B cell (primary cell): ENCODE results near the gene MUC5AC. TPM values are rescaled to one million over a fixed set of nuclear protein-coding genes. Genes with fewer than 3 reads are reported as not detected.

ENCODE experiments used
- ATAC-seq: fragments of 200-7000 bp; cut with Tn5 transposase; one replicate; pipeline ENCODE4 v1.10.0; 2021; ENCODE audit warnings: low read depth, mild to moderate bottlenecking, moderate number of reproducible peaks, moderate library complexity
- CTCF ChIA-PET: fragments of 350-600 bp; sonication (Branson Sonifier 250); formaldehyde crosslinking; loops from one replicate; lab custom pipeline; 2021; ENCODE audit warnings: antibody characterized with exemption, inconsistent platforms; lab: Charles Lee
- POLR2A ChIA-PET: fragments of 350-600 bp; sonication (Branson Sonifier 250); formaldehyde crosslinking; loops from one replicate; lab custom pipeline; 2021; ENCODE audit warnings: antibody characterized with exemption; lab: Charles Lee
- DNase-seq: peaks from one replicate; pipeline ENCODE4 v3.0.0; 2013
- H2AFZ ChIP-seq: 2 replicates; pipeline ENCODE4 v1.6.1; 2012; ENCODE audit warnings: mild to moderate bottlenecking, low read depth, low read length; ENCODE audit not compliant: insufficient read depth, poor library complexity, severe bottlenecking
- H3K27ac ChIP-seq, 2 donors: 1 replicate in 1 of 2; 2 replicates in 1 of 2; pipeline ENCODE4 v1.5.1; 2012 to 2013; ENCODE audit warnings: low read length in 2 of 2, mild to moderate bottlenecking in 2 of 2, moderate library complexity in 1 of 2
- H3K27me3 ChIP-seq, 4 experiments: fragments of 200-600 bp in 1 of 4; sonication (generic) in 1 of 4; replicated peaks in 1 of 4; 1 replicate in 2 of 4; 2 replicates in 2 of 4; pipeline versions ENCODE4 v1.6.1 to v1.7.0; 2013 to 2016; ENCODE audit warnings: low read length in 3 of 4, mild to moderate bottlenecking in 2 of 4, mixed read lengths in 1 of 4, moderate library complexity in 1 of 4; ENCODE audit not compliant: insufficient read depth in 4 of 4, control insufficient read depth in 3 of 4; ENCODE audit errors: control extremely low read depth in 1 of 4
- H3K36me3 ChIP-seq, 2 experiments: replicated peaks in 1 of 2; 1 replicate in 1 of 2; 2 replicates in 1 of 2; pipeline versions ENCODE4 v1.6.1 to v1.7.1; 2013; ENCODE audit warnings: low read length in 1 of 2; ENCODE audit not compliant: insufficient read depth in 2 of 2, control insufficient read depth in 1 of 2; ENCODE audit errors: control extremely low read depth in 1 of 2, extremely low read depth in 1 of 2
- H3K4me1 ChIP-seq, 2 donors: fragments of 200-600 bp in 1 of 2; sonication (generic) in 1 of 2; 1 replicate in 1 of 2; 2 replicates in 1 of 2; pipeline versions ENCODE4 v1.5.1 to v1.6.1; 2013 to 2017; ENCODE audit warnings: low read length in 2 of 2; ENCODE audit not compliant: control insufficient read depth in 2 of 2, insufficient read depth in 2 of 2
- H3K4me2 ChIP-seq: replicated peaks from 2 replicates; pipeline ENCODE3; 2012; ENCODE audit warnings: mild to moderate bottlenecking, low read depth, low read length; ENCODE audit not compliant: poor library complexity, severe bottlenecking
- H3K4me3 ChIP-seq, 5 experiments: fragments of 200-600 bp in 1 of 5; sonication (generic) in 1 of 5; 1 replicate in 3 of 5; 2 replicates in 2 of 5; pipeline versions ENCODE4 v1.5.1 to v1.7.0; 2011 to 2016; ENCODE audit warnings: low read length in 4 of 5, mild to moderate bottlenecking in 4 of 5, low read depth in 2 of 5, control low read depth in 1 of 5, moderate library complexity in 1 of 5; ENCODE audit not compliant: insufficient read depth in 1 of 5; ENCODE audit errors: control extremely low read depth in 1 of 5, extremely low read depth in 1 of 5
- H3K79me2 ChIP-seq: fragments of 200-600 bp; sonication (generic); one replicate; pipeline ENCODE4 v1.6.0; 2016; ENCODE audit warnings: low read length; ENCODE audit not compliant: control insufficient read depth, insufficient read depth
- H3K9ac ChIP-seq: fragments of 200-600 bp; sonication (generic); 2 replicates; pipeline ENCODE4 v1.6.1; 2017; ENCODE audit warnings: mild to moderate bottlenecking, low read length, moderate library complexity
- H3K9me3 ChIP-seq, 3 donors: one replicate each; pipeline versions ENCODE4 v1.6.1 to v1.7.1; 2013; ENCODE audit warnings: low read length in 2 of 3; ENCODE audit not compliant: control insufficient read depth in 2 of 3, insufficient read depth in 1 of 3; ENCODE audit errors: control extremely low read depth in 1 of 3
- H4K20me1 ChIP-seq: 2 replicates; pipeline ENCODE4 v1.6.0; 2012; ENCODE audit warnings: mild to moderate bottlenecking, low read length; ENCODE audit not compliant: insufficient read depth, control insufficient read depth, poor library complexity, severe bottlenecking
- H3K27ac Mint-ChIP-seq: one replicate; pipeline ENCODE4 v1.8.0; 2021; ENCODE audit warnings: mixed read lengths
- H3K27me3 Mint-ChIP-seq: one replicate; pipeline ENCODE4 v1.8.0; 2021; ENCODE audit warnings: mixed read lengths
- H3K4me1 Mint-ChIP-seq: one replicate; pipeline ENCODE4 v1.8.0; 2021; ENCODE audit warnings: mixed read lengths
- H3K4me3 Mint-ChIP-seq: one replicate; pipeline ENCODE4 v1.8.0; 2021; ENCODE audit warnings: mixed read lengths
- H3K9me3 Mint-ChIP-seq: one replicate; pipeline ENCODE4 v1.8.0; 2022; ENCODE audit warnings: mixed read lengths; ENCODE audit not compliant: insufficient read depth
- CTCF ChIP-seq: fragments of 200-600 bp; IDR thresholded peaks from one replicate; pipeline ENCODE4 v1.8.0; 2022; ENCODE audit warnings: antibody characterized with exemption, mild to moderate bottlenecking
- EZH2 ChIP-seq: IDR thresholded peaks from 2 replicates; pipeline ENCODE4 v1.6.1; 2012; ENCODE audit warnings: borderline replicate concordance, low read depth, mild to moderate bottlenecking, moderate library complexity, low read length; ENCODE audit not compliant: insufficient read depth, poor library complexity, severe bottlenecking
- WGBS: methylation state at CpG from one replicate; pipeline ENCODE4 v1.1.5; 2013; ENCODE audit warnings: missing lambda C conversion rate; ENCODE audit not compliant: insufficient coverage; 5-methylcytosine and 5-hydroxymethylcytosine counted together
- intact Hi-C: fragments of 100-400 bp; cut with micrococcal nuclease; formaldehyde crosslinking; loops from one replicate; pipeline ENCODE4 v1.10.0; 2022
- polyA plus RNA-seq: library from polyadenylated mRNA; depleted of rRNA; stranded (reverse); fragments of >200 nt; gene quantifications from 2 replicates; pipeline ENCODE4 v1.2.3, GENCODE V29; 2012
- total RNA-seq, 2 donors: library from RNA; stranded (reverse); fragments of 120-200 nt in 1 of 2; gene quantifications; 1 replicate in 1 of 2; 2 replicates in 1 of 2; pipeline versions ENCODE4 v1.2.3 to v1.2.4, GENCODE V29; 2013 to 2022

The MUC5AC gene
- total and polyA plus RNA-seq, 2 donors (not counting 1 experiment from before 2014, with no cell fraction given): not detected

GRCh38 chr11:1174441-1175370 is 17.0 kb downstream of the MUC5AC start:
- no peaks in the 10 kb centered on the region for H3K27me3 ChIP-seq
- TF ChIP-seq EZH2 (no peak), CTCF (no peak)
- no peak for DNase-seq
- no peak overlapping the region for H3K27ac ChIP-seq
- no peaks in the 10 kb centered on the region for H4K20me1 ChIP-seq
- H3K4me3 ChIP-seq: no peak overlapping the region
- CTCF ChIA-PET: no interaction called here
- Mint-ChIP-seq H3K9me3 (no peaks in the 10 kb centered on the region), H3K27ac (no peak overlapping the region), H3K4me3 (no peak overlapping the region), H3K27me3 (no peaks in the 10 kb centered on the region), H3K4me1 (no peaks in the 10 kb centered on the region)
- peaks cover 0 to 31% (median 0%) of the 10 kb centered on the region in 3 donors for H3K9me3 ChIP-seq
- H3K4me2 ChIP-seq: no peak overlapping the region
- no peak for ATAC-seq
- no peaks in the 10 kb centered on the region for H3K4me1 ChIP-seq
- POLR2A ChIA-PET: no interaction called here
- intact Hi-C loops: no loop called here
- 96% methylated on average over 37 of the region's 39 CpGs for WGBS
- H2AFZ ChIP-seq: no peak overlapping the region
- no peaks in the 10 kb centered on the region for H3K79me2 ChIP-seq
- H3K36me3 ChIP-seq: no peaks in the 10 kb centered on the region
- H3K9ac ChIP-seq: no peak overlapping the region
